ENCODE results near the gene ST6GALNAC3.

- TF ChIP-seq CTCF (IDR thresholded peaks at IDR 0.05): no peak
- no peak for TF ChIP-seq POLR2A (IDR thresholded peaks at IDR 0.05)
Measured at GRCh38 chr1:76225526-76225925, 151.0 kb downstream of the ST6GALNAC3 start.

Data from heart left ventricle (tissue), 13 donors.